ENCODE results near the gene COL13A1. TPM values are rescaled to one million over a fixed set of nuclear protein-coding genes. Genes with fewer than 3 reads are reported as not detected.

COL13A1 gene
- total RNA-seq, 4 donors from 2014 or later, result 0.42 to 3.4 (median 1.5) TPM

DNA sequence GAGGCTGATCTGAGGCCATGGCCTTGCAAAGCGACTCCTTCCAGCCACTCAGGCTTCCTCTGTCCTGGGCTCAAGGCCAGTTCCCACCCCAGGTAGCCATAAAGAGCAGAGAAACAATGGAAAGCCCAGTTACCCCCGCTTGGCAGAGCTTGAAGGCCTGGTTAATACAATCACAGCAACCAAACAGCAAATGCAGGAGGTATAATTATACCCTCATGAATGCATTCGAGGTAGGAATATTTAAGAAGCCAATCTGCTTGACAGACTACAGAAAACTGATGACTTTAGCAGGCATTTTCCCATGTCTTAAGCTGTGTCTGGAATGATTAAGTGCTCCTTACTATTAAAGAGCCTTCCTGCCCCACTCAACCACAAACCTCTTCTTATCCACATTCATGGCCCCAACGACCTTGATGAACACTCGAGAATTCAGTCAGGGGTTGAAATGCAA lies 136.9 kb downstream of the COL13A1 start:
- H3K36me3 ChIP-seq, result no peaks in the 10 kb centered on the region
- TF ChIP-seq POLR2AphosphoS5 (IDR thresholded peaks at IDR 0.05) (no peak), EP300 (IDR thresholded peaks at IDR 0.05) (no peak), CTCF (IDR thresholded peaks at IDR 0.05) (no peak), POLR2A (IDR thresholded peaks at IDR 0.05) (no peak)
- no peak for DNase-seq (ENCODE audit: low spot score in 2 of 2)
- no peak overlapping the region for H3K27ac ChIP-seq
- no peaks in the 10 kb centered on the region for H3K4me1 ChIP-seq
- H3K27me3 ChIP-seq, result no peaks in the 10 kb centered on the region
- 61% methylated on average over 5 of the region's 5 CpGs for WGBS
- H3K9me3 ChIP-seq, result no peaks in the 10 kb centered on the region
- no peak overlapping the region for H3K4me3 ChIP-seq

- Histone ChIP-seq H3K36me3 (no peaks in the 10 kb centered on the region), H3K9me3 (no peaks in the 10 kb centered on the region), H3K27ac (no peak overlapping the region), H3K27me3 (no peaks in the 10 kb centered on the region), H3K4me3 (no peak overlapping the region), H3K4me1 (no peaks in the 10 kb centered on the region)
- WGBS, result 62% methylated on average over 3 of the region's 3 CpGs
- TF ChIP-seq POLR2A (IDR thresholded peaks at IDR 0.05) (no peak), CTCF (IDR thresholded peaks at IDR 0.05) (no peak), POLR2AphosphoS5 (IDR thresholded peaks at IDR 0.05) (no peak), EP300 (IDR thresholded peaks at IDR 0.05) (no peak)
- DNase-seq (ENCODE audit: low spot score in 2 of 2), result no peak
These were observed 137.4 kb downstream of the COL13A1 start for GRCh38 chr10:69939061-69939460.

GRCh38 chr10:69939481-69939880 lies 137.8 kb downstream of the COL13A1 start:
- 58% methylated on average over 4 of the region's 4 CpGs for WGBS
- H3K36me3 ChIP-seq, result no peaks in the 10 kb centered on the region
- no peaks in the 10 kb centered on the region for H3K27me3 ChIP-seq
- no peaks in the 10 kb centered on the region for H3K4me1 ChIP-seq
- DNase-seq (ENCODE audit: low spot score in 2 of 2), result no peak
- no peak overlapping the region for H3K27ac ChIP-seq
- TF ChIP-seq EP300 (IDR thresholded peaks at IDR 0.05), result no peak
- TF ChIP-seq CTCF (IDR thresholded peaks at IDR 0.05), result no peak
- no peak for TF ChIP-seq POLR2A (IDR thresholded peaks at IDR 0.05)
- TF ChIP-seq POLR2AphosphoS5 (IDR thresholded peaks at IDR 0.05), result no peak
- H3K9me3 ChIP-seq, result no peaks in the 10 kb centered on the region
- no peak overlapping the region for H3K4me3 ChIP-seq

DNA sequence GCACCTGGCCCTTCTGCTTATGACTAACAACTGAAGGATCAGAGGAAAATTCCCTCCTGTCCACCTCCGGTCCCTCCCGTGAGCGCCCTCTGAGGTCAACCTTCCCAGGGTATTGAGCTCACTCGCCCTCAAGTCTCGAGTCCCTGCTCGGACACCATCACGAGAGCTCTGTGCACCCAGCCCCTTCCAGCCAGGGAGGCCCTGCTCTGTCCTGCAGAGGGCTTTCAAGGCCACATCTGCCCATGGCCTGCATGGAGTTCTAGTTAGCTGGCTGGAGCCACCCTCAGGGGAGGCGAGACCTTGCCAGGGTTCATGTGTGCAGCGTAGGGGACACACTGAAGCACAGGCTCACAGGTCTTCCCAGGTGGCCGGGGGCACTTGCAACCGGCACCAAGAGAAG lies 140.0 kb downstream of the COL13A1 start:
- H3K4me1 ChIP-seq, result no peaks in the 10 kb centered on the region
- no peaks in the 10 kb centered on the region for H3K36me3 ChIP-seq
- no peak overlapping the region for H3K4me3 ChIP-seq
- no peak for DNase-seq (ENCODE audit: low spot score in 2 of 2)
- 91% methylated on average over 9 of the region's 11 CpGs for WGBS
- H3K27ac ChIP-seq, result no peak overlapping the region
- H3K27me3 ChIP-seq, result no peaks in the 10 kb centered on the region
- TF ChIP-seq CTCF (IDR thresholded peaks at IDR 0.05) (no peak), POLR2A (IDR thresholded peaks at IDR 0.05) (no peak), EP300 (IDR thresholded peaks at IDR 0.05) (no peak), POLR2AphosphoS5 (IDR thresholded peaks at IDR 0.05) (no peak)
- no peaks in the 10 kb centered on the region for H3K9me3 ChIP-seq

GRCh38 chr10:69943292-69943820 lies 141.7 kb downstream of the COL13A1 start:
- no peaks in the 10 kb centered on the region for H3K4me1 ChIP-seq
- TF ChIP-seq POLR2A (IDR thresholded peaks at IDR 0.05), result no peak
- TF ChIP-seq POLR2AphosphoS5 (IDR thresholded peaks at IDR 0.05), result no peak
- TF ChIP-seq EP300 (IDR thresholded peaks at IDR 0.05), result no peak
- no peak for TF ChIP-seq CTCF (IDR thresholded peaks at IDR 0.05)
- 96% methylated on average over 18 of the region's 19 CpGs for WGBS
- no peaks in the 10 kb centered on the region for H3K36me3 ChIP-seq
- no peaks in the 10 kb centered on the region for H3K9me3 ChIP-seq
- H3K4me3 ChIP-seq, result no peak overlapping the region
- DNase-seq (ENCODE audit: low spot score in 2 of 2), result no peak
- H3K27ac ChIP-seq, result no peak overlapping the region
- no peaks in the 10 kb centered on the region for H3K27me3 ChIP-seq

All from suprapubic skin (tissue), 4 donors.